ENCODE results near the gene SLC12A7.

DNA sequence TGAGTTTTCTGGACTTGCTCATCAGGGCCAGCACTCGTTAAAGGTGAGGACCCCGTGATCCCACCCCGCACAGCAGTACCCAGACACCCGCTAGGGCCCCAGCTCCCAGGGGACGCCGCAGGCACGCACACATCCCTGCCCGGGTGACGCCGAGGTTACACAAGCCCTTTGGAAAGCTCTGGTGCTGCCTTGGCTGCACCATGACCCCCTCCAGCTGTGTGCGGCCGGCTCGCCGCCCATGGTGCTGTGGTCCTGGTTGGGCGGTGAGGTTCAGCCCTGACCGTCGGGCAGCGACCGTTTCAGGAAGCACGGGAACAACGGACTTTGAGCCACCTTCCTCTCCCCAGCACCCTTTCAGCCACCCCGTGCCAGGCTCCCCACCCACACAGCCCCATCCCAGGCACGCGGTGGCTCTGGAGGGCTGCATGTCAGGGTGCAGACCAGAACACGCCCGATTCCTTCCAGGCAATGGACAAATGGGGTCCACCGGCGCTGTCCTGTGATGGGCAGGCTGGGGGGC is 7.5 kb upstream of the SLC12A7 start:
- peak; percentile 67 for TF ChIP-seq POLR2A (IDR thresholded peaks at IDR 0.05)
- TF ChIP-seq CTCF (IDR thresholded peaks at IDR 0.05), result peak in 1 of 4 donors; percentile 27

Measured in right lobe of liver (tissue), 4 donors.